Stimulated activated CD8-positive, alpha-beta memory T cell treated with anti-CD3 and anti-CD28 coated beads, Interleukin-15, amount 100 ng/mL, for 1 hour (primary cell): ENCODE measurements around the gene PALLD.

Experiments
- DNase-seq: peaks from one replicate; pipeline ENCODE4 v3.0.0-alpha.2; 2020; ENCODE audit warnings: low read depth

Gene PALLD

GRCh38 chr4:168734703-168735678, 238.1 kb downstream of the PALLD start:
- no peak for DNase-seq

DNA sequence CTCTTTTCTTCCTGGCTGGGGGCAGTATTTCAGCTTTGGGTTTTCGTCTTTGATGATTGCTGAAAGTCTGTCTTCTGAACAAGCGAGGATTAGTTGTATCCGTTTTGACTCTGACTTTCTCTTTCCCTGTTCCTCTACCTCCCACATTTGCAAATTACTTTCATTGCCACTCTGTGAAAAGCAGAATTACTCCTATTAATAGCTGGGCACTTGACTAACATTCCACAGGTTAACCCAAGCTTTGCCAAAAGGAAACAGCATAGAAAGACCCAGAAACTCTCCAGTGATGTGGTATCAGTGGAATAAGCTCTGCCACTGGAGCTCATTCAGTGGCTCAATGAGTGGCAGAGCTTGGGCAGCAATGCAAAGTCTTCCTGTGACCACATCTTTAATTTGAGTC, 238.9 kb downstream of the PALLD start:
- DNase-seq, result no peak

GRCh38 chr4:168736860-168737805, 240.3 kb downstream of the PALLD start:
- DNase-seq, result no peak

DNA sequence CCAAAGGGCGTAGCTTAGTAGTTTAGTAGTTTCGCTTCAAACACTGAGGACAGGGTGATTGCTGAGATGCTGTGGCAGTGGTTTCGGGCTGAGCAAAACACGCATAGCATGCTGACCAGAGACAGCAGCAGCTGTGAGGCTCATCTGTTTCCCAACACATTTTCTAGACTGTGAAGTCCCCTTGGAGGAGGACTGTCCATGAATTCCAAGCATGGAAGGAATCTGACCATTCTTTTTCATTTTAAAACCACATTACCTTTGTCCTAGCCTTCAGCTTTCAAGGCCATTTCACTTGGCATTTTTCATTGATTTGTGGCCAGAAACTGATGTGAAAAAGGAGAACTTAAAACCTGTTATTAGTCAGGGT, 240.9 kb downstream of the PALLD start:
- DNase-seq, result no peak

GRCh38 chr4:168739886-168740285, 243.0 kb downstream of the PALLD start:
- no peak for DNase-seq

- DNase-seq, result no peak
Measured at GRCh38 chr4:168740691-168741090, 243.8 kb downstream of the PALLD start.

DNA sequence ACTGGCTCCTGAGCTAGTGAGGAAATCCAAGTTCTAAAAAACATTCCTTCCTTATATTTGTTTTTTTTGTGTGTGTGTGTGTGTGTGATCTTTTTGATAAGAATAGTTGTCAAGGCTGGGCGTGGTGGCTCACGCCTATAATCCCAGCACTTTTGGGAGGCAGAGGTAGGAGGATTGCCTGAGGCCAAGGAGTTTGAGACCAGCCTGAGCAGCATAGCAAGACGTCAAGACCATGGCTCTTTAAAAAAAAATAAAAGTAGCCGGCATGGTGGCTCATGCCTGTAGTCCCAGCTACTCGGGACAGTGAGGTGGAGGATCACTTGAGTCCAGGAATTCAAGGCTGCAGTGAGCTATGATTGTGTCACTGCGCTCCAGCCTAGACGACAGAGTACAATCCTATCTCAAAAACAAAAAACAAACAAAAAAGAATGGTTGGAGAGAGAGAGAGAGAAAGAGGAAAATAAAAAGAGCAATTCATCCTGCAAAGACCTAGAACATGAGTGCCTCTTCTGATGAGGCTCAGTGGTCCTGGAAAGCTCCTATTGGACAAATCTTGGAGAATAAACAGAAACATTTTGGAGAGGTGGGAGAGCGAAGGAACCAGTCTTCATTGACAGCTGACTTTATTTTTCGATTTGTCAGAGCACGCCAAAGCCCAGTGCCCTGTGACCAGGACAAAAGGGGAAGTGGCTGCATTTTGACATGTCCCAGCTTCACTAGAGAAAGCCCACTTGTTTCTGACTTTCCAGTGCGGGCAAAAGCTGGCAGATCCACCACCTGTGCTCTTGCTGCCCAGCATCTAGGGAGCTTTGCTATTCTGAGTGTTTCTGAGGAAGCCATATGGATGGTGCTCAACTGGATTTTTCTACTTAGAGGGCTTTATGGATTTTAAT, 244.7 kb downstream of the PALLD start:
- DNase-seq, result no peak

DNA sequence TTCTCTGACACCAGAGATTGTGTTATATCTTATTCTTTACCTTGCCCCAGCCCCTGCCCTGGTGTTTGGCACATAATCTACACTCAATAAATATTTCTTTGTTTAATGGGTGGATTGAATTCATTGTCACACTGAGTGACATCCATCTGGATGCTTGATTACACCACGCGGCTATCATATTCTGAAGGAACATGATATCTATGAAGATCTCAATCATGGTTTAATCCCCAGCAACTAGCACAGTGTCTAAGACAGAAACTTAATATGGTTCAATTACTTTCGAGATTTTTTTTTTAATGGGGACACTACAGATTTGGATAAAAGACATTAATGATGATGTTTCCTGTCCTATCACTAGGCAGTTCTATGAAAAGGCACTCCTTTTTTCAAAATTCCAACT, 246.3 kb downstream of the PALLD start:
- no peak for DNase-seq

DNA sequence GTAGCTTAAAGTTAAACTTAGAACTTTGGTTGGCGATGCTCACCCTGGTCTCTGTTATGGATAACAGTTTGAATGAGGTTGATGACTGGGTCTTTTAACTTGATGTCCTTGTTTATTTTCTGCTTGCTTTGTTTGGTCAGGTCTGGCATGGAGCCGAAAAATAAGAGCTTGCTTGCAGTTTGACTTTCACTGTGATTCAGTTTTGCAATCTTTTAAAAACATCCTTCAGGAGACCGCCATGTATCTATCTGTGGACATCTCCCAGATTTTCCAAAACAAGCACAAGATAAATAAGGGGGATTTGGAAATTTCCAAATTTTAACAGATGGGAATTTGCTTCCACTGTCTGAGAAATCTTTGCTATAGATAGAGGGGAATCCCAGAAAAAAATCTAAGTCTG, 246.7 kb downstream of the PALLD start:
- DNase-seq, result no peak

DNA sequence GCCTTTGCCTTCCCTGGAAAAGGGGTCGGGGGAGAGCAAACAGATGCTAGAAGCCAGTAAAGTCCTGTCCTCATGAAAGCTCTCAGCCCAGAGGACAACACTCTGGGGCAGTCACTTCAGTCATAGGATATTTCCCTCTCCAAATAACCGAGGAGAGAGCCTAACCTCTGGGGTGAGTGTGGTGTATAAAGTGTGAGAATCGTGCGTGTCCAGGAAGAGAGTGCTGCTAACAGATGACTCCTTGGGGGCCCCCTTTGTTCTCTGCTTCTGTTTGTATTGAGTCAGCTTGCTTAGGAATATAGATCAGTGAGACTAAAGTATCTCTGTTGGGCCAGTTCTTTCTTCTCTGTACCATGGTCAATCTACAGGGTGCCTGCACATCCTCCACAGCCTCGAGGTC, 247.2 kb downstream of the PALLD start:
- DNase-seq, result no peak

DNA sequence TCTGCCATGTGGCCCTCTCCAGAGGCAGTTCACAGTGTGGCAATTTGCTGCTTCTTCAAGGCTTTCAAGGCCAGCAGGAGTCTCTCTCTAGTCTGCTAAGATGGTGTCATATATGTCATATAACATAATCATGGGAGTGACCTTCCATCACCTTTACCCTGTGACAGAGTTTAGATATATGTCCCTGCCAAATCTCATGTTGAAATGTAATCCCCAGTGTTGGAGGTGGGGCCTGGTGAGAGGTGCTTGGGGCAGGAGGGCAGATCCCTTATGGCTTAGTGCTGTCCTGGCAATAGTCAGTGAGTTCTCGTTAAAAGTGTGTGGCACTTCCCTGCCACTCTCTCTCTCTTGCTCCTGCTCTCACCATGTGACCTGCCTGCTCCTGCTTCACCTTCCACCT, 252.0 kb downstream of the PALLD start:
- no peak for DNase-seq

GRCh38 chr4:168751263-168752225, 254.7 kb downstream of the PALLD start:
- no peak for DNase-seq

GRCh38 chr4:168755598-168756477, 259.0 kb downstream of the PALLD start:
- no peak for DNase-seq

- no peak for DNase-seq
Measured at GRCh38 chr4:168757500-168757899, 260.6 kb downstream of the PALLD start.

DNA sequence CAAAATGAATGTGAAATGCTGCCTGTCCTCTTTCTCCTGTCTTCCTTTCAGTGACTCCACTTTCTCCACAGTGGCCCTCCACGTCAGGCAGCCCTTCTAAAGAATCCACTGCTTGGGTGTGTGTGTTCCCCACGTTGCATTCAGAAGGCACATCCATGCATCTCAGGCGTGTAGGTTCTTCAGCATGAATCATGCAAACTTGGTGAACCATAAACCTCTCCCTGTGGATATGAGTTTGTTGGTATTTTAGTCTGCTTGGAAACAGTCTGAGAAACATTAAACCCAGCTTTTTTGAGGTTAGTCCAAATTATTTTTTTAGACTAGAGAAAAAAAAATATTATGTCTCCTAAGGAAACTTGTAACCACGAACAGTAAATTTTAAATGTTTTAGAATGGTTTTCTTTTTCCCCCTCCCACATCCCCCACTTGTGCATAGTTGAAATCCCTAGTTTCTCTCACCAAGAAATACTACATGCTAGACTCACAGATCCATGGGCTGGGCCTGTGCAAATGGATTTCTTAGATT, 261.6 kb downstream of the PALLD start:
- no peak for DNase-seq

- DNase-seq, result no peak
Measured at GRCh38 chr4:168759321-168759720, 262.5 kb downstream of the PALLD start.

DNA sequence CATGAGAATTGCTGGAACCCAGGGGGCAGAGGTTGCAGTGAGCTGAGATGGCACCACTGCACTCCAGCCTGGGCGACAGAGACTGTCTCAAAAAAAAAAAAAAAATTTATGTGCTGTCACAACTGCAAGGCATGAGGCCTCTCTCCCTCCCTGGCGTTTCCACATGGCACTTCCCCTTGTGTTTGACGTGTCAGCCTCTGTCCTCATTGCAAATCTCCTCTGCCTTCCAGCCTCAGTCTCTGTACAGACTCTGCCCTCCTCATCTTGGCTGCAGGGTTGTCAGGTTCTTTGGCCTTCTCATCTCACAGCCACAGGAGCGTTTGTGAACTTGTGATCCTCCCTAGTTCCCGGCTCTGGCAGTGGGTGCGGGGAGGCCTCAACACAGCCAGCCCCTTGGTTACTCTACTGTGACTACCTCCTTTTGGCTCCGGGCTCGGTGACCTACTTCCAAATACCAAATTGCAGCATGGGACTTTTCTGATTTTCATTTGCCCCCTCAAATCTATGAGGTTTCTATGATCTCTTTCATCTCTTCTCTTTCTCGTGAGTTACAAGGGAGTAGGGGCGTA, 263.2 kb downstream of the PALLD start:
- DNase-seq, result no peak

DNA sequence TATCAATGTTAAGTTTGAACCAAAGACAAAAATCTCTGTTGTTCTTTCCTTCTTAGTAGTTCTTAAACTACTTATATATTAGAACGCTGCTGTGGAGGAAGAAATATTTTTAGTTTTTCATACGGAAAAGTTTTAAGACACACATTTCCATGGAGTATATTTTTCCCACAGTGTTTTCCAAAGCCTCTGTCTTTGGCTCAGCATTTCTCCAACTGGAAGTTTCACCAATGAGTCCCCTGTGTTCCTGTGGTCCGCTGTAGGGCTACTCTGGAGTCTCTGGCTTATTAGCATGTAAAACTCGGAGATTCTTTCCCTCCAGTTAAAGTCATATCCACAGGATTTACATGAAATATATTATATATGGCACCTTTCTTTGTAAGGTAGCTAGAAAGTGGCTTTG, 264.2 kb downstream of the PALLD start:
- no peak for DNase-seq

DNA sequence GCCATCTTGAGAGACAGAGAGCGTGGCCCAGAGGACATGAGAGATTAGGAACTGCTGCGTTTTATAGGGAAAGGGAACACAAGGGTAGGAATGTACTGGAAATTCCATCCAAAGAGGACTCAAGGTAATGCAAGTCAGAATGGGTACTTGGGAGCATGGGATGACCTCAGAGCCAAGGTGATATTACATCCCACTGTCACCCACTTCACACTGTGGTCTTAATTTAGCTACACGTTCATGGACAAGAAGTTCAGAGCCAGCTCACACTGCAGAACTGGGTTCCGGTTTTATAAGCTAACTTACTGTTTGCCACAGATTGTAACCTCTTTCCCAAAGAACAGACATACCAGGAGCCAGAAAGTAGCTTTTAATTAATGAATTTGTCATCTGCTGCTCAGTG, 268.5 kb downstream of the PALLD start:
- DNase-seq, result no peak
